ENCODE data around the gene DBNL.
"Not testable (repeated sequence)": the region's sequence is repeated elsewhere in the genome, so short reads cannot be mapped to it uniquely, and the experiment has no call there.

DBNL gene

DNA sequence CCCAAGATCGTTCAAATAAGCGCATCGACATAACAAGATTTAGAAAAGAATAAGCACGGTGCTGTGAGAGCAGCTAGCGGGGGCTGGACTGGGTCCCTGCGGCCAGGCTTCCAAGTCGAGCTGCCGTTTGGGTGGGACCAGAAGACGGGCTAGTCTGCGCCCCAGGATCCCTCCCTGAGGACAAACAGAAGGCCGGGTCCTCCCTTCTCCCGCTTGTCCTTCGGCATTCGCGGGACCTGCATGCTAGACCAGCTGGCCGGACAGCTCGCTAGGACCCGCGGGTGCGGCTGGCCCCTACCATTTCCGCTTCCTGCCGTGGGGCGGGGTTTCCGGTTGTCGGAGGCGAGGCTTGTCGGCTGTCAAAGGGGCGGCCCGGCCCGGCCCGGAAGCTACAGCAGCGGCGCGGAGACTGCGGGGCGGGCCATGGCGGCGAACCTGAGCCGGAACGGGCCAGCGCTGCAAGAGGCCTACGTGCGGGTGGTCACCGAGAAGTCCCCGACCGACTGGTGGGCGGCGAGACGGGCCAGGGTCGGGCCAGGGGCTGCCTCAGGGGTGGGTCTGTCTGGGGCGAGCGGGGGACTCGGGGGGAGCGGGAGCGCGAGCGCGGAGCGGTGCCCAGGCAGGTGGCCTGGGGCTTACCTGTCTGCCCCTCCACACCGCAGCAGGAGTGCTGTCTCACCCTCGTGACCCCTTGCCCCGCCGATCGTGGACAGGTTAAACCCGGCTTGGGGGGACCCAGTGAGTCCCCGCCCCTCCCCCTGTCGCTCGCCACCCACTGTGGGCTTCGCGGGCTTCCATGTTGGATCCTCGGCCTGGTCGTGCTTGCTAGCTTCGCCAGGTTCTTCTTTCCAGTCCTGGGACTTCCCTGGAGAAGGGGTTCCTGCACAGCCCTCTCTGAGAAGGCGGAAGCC, at the start of gene DBNL:
Gene DBNL, plus strand, starts transcription at position 388 of the 911 bp plus-strand sequence. Its CDS starts 36 bp downstream, at position 424.
- peak; percentile 81 to 91 for DNase-seq (ENCODE audit: low read depth in 2 of 2)

DNA sequence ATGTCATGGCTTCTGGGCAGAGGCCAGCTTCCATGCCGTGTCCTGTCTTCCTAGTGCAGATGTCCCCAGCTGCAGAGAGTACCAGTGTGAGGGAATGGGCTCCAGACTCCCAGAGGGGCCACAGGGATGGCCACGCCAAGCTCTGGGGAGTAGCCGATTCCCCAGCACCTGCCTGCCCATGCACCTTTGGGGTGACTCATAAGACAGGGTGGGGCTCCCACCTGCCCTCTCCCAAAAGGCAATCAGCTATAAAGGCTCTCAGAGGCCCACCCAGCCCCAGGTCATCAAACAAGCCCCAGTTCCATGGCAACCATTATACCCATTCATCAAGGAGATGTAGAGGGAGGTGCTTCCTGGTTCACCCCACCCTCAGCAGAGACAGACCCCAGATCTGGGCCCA, 47.0 kb upstream of the DBNL start, which contains the start of gene SPDYE1:
Gene SPDYE1, plus strand, starts transcription at position 366 of the 400 bp plus-strand sequence. CDS start 2,053 bp downstream, outside the sequence.
- DNase-seq (ENCODE audit: low read depth in 2 of 2), result not testable (repeated sequence)

DNA sequence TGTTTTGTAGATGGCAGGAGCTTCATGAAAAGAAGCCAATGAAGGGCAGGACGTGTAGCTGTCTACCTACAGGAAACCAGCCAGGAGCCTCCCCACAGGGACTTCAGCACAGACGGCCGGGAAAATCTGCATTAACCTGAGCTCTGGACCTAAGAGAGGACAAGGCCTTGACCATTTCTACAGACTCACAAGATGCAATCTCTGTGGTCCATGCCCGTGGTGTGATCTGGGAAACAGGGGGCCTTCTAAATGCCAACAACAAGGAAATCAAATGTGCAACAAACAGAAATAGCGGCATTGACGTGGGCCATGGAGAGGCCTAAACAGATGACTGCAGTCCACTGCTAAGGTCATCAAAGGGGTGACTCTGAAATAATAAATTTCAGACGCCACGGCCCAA, 32.4 kb upstream of the DBNL start:
- DNase-seq (ENCODE audit: low read depth in 2 of 2), result not testable (repeated sequence)

DNA sequence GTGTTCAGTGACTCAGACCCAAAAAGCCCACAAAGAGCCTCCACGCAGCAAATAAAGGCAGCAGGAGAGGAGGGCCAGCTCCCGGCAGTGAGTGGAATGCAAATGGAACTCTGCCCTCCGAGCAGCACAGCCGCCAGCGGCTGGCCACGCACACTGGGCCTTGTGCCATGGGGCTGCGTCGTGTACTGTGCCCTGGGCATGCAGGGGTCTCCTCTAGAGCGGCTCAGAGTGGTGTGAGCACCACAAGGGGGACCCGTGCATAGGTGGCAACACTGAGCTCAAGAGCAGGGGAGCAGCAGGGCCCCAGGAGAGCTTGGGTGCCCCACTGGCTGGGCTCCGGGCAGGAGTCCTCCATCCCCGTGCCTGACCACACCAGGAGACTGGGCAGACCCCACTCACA, 29.4 kb upstream of the DBNL start:
- not testable (repeated sequence) for DNase-seq (ENCODE audit: low read depth in 2 of 2)

DNA sequence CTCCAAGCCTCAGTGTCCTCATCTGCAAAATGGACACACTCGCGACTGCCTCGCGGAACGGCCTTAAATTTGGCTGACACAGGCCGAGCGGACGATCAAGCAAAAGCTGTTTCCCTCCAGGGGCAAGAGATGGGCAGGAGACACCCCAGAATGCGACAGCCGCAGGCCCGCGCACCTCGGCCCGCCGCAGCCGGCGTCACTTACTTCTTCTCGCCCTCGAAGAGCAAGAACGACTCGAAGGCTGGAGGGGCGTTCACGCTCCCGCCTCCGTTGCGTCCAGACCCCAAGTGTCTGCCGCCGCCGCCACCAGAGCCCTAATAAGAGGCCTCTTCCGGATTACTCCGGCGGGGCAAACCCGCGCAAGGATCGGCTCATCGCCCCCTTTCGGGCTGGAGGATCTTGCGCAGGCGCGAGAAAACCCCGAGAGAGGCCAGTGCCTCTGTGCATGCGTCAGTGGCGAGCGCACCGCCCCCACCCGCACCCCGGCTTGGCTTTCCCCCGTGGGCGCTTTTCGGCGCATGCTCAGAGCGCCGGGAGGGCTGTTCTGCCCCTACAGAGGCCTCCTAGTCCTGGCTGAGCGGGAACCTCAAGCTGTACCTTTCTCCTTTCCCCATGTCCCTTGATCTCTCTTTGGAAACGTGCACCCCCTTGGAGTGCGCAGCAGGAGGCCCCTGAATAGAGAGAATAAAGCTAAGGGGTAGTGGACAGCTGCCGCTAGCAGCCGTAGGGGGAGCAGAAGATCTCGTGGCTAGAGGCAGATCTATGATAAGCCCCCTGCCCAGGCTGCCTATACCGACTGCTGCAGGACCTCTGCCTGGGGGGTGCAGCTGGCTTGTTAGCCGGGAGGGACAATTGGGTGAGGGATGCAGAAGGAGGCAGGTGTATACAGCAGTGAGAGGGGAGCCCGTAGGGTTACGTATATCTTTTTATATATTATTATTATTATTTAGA, 25.4 kb upstream of the DBNL start:
- DNase-seq (ENCODE audit: low read depth in 2 of 2), result peak; percentile 98 to 99

DNA sequence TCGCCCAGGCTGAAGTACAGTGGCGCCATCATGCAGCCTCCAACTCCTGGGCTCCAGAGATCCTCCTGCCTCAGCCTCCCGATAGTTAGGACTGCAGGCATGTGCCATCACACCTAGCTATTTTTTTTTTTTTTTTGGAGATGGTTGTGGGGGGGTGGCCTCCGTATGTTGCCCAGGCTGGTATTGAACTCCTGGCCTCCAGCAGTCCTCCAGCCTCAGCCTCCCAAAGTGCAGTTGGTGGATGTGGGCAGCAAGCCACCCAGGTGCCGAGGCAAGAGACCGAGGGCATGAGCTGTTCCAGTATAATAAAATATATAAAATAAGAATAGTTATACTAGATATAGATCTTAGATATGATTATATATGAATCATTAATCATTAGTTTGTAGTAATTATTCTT, 24.7 kb upstream of the DBNL start:
- DNase-seq (ENCODE audit: low read depth in 2 of 2), result not testable (repeated sequence)

DNA sequence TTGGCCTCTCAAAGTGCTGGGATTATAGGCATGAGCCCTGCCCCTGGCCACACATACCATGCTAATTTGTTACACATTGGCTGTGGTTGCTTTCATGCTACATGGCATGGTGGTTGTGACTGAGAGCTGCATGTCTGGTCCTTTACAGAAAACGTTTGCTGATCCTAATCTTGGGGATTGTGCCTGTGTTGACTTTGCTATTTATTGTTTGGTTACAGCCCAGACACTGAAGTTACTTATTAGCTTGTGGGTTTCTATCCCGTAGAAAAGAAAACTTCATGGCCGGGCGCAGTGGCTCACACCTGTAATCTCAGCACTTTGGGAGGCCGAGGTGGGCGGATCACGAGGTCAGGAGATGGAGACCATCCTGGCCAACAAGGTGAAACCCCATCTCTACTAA, 22.4 kb upstream of the DBNL start:
- not testable (repeated sequence) for DNase-seq (ENCODE audit: low read depth in 2 of 2)

DNA sequence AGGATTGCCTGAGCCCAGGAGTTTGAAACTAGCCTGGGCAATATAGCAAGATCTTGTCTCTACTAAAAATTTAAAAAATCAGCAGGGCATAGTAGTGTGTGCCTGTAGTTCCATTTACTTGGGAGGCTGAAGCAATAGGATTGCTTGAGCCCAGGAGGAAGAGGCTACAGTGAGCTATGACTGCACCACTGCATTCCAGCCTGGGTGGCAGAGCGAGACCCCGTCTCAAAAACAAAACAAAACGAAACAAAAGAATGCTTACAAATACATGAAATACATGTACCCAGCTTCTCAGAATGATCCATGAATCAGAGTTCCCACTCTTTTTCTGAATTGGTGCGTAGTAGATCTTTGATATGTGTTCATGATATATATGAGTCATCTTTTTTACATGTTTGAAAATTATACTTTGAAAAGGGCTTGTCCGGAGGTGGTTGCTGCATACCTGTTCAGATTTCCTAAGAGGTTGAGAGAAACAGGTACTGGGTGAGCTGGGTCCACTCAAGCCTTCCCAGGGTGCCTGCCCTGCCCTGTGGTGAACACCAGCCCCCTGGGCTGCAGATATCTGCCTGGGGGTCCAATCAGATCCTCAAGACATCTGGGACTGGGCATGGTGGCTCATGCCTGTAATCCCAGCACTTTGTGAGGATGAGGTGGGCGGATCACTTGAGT, 21.6 kb upstream of the DBNL start:
- DNase-seq (ENCODE audit: low read depth in 2 of 2), result not testable (repeated sequence)

DNA sequence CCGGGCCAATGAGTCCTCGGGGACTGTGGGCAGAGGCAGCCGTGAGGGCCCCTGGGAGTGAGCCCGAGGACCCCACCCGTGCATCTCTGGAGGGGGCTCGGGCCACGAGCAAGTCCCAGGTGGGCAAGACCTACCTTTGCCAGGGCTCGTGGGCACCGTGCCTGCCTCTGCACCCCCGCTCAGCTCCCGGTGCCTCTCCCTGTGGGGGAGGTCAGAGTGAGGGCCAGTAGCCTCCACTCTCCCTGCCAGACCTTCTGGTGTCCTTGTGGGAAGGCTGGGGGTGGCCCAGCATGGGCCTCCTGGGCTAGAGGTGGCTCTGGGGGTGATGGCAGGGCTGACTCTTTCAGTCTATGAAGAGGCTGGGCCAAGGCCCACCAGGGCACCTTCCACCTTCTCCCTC, 15.1 kb upstream of the DBNL start:
- DNase-seq (ENCODE audit: low read depth in 2 of 2), result not testable (repeated sequence)

DNA sequence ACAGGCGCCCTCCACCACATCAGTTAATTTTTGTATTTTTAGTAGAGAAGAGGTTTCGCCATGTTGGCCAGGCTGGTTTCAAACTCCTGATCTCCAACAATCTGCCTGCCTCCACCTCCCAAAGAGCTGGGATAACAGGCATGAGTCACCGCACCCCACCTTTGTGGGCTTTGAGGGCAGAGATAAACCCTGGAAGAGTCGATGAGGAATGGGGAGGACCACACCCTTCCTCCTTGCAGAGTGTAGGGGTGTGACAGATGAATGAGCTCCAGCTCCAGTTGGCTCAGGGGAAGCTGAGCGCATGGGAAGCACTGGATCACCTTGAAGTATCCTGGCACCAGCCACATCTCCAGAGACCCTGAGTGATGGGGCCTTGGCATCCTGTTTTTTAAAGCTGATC, 14.5 kb upstream of the DBNL start:
- DNase-seq (ENCODE audit: low read depth in 2 of 2), result not testable (repeated sequence)

DNA sequence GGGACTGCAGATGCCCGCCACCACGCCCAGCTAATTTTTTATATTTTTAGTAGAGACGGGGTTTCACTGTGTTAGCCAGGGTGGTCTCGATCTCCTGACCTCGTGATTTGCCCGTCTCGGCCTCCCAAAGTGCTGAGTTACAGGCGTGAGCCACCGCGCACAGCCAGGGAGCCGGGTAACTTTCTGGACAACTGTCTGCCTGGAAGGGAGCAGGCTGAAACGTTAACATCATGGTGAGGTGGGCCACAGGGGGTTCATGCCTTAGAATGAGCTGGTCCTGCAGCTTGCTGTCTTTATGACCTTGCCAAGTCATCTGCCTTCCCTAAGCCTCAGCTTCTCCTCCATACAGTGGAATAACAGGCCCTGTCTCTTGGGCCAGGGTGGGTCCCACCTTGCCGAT, 13.2 kb upstream of the DBNL start:
- DNase-seq (ENCODE audit: low read depth in 2 of 2), result not testable (repeated sequence)

DNA sequence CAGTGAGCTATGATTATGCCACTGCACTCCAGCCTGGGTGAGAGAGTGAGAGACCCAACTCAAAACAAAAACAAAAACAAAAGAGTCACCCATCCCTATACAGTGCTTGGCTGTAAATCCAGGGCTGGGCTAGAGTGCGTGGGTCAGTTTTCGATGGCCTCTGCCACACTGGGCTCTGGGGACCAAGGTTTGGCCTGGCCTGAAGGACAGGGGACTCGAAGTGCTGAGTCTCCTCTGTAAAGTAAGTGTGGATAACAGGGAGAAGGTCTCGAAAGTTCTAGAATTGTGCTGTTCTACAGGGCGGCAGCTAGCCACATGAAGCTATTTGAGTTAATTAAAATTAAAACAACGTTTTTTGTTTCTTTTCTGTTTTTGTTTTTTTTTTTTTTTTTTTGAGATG, 12.5 kb upstream of the DBNL start:
- DNase-seq (ENCODE audit: low read depth in 2 of 2), result not testable (repeated sequence)

DNA sequence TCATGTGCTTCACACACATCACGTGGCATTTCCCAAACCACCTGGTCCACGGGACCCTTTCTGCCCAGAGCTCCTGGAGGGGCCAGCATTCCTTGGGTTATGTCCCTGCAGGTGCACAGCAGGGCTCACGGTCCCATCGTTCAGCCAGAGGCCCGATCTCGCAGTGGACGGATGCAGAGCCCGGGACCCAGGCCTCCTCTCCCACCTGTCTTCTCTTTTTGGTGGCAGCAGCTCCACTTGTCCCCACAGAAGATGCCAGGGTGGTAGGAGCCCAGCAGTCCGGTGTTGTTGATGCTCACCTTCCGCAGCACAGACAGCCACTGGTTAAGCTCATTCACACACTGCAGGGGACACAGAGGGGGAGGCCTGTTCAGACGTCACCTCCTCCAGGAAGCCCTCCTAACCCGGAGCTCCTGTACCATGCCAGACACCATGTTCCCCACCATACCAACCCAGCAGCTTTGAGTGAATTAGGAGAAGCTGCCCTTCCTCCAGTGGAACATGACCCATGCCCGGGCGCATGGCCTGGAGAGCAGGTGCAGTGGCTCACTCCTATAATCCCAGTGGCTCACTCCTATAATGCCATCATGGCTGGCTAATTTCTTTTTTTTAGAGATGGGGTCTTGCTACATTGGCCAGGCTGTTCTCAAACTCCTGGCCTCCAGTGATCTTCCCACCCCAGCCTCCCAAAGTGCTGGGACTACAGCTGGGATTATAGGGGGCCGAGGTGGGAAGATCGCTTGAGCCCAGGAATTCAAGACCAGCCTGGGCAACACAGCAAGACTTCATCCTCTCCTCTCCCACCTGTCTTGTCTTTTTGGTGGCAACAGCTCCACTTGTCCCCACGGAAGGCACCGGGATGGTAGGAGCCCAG, 10.3 kb upstream of the DBNL start:
- DNase-seq (ENCODE audit: low read depth in 2 of 2), result not testable (repeated sequence)

DNA sequence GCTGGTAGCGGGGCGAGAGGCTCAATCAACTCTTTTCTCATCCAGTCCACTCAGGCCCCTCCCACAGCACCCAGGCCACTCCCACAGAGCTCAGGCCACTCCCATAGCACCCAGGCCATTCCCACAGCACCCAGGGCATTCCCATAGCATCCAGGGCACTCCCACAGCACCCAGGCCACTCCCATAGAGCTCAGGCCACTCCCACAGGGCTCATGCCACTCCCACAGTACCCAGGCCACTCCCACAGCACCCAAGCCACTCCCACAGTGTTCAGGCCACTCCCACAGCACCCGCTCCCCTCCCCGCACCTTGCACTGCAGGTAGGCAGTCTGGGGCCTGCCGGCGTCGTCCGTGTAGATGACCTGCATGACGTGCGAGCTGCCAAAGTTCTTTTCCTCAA, 8.1 kb upstream of the DBNL start:
- DNase-seq (ENCODE audit: low read depth in 2 of 2), result not testable (repeated sequence)

DNA sequence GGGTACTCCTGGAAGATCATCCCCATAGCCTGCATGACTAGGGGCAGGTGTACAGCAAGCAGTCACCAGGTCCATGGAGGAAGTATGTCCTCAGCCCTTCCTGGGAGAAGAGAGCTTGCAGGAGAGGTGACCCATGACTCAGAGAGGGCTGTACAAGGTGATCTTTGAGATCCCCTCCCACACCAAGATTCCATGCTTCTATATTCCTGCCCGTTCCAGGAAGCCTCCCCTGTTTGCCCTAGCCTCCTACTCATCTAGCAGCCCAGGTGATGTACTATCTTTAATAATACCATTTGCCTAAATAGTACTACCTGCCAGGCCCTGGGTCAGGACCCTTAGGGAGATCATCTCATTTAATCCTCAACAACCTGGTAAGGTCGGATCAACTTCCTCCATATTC, 6.6 kb upstream of the DBNL start:
- DNase-seq (ENCODE audit: low read depth in 2 of 2), result not testable (repeated sequence)

DNA sequence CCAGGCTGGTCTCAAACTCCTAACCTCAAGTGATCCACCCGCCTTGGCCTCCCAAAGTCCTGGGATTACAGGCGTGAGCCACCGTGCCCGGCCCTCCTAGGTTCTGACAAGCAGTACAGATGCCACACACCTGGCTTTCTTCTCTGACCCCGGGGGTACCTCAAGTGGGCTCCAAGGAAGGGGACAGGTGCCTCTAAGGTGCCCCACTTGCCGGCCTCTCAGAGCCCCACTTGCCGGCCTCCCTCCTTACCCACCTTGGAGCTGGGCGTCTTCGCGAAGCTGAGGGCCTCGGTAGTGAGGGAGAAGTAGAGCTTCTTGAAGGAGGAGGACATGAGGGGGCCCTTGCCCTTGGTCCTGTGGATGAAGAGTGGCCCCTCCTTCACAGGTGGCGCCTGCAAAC, 5.9 kb upstream of the DBNL start:
- DNase-seq (ENCODE audit: low read depth in 2 of 2), result not testable (repeated sequence)

DNA sequence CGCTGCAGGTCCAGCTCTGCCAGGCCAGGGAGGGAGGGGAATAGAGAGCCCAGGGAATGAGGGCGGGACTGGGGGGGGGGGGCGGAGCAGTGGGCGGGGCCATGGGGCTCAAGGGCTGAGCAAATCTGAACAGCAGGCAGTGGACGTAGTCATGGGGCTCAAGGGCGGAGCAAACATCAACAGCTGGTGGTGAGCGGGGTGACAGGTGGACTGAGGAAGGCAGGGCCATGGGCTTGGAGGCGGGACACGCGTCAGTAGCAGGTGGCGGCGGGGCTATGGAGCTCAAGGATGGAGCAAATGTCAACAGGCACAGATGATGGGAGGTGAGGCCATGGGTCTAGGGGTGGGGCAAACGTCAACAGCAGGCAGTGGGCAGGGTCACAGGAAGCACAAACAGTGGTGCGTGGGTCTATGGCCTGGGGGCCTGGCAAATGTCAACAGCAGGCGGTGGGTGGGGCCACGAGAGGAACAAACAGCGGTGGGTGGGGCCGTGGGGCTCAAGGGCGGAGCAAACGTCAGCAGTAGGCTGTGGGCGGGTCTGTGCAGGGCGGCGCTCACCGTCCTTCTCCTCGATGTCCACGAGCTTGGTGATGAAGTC, 5.4 kb upstream of the DBNL start:
- peak; percentile 56 to 84 for DNase-seq (ENCODE audit: low read depth in 2 of 2)

DNA sequence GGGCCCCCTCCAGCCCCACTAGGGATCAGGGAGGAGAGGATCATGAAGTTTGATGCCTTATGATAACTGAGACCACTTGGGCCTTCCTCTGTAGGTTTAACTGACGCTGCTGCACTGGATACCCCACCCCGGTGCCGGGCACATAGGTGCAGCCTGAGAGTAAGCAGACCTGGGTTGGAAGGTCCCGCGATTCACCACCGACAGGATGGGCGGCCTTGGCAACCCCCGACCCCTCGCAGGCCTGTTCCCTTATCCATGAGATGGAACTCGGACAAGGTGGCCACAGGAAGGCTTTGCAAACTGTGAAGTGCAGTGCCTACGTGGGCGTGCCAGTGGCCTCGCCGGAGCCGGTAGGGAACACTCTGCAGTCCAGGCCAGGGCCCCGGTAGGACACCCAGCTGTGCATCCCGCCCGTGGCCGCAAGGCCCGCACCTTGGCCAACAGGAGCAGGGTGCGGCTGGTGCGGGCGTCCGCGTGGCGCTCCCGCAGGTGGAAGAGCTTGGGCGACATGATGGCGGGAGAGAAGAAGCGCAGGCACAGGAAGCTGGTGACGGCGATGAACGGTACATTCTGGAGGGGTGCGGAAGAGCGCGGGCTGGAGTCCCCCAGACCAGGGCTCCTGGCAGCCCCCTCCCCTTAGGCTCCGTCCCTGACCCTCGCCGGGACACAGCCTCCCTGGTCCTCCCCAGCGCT, 4.6 kb upstream of the DBNL start:
- DNase-seq (ENCODE audit: low read depth in 2 of 2), result not testable (repeated sequence)

DNA sequence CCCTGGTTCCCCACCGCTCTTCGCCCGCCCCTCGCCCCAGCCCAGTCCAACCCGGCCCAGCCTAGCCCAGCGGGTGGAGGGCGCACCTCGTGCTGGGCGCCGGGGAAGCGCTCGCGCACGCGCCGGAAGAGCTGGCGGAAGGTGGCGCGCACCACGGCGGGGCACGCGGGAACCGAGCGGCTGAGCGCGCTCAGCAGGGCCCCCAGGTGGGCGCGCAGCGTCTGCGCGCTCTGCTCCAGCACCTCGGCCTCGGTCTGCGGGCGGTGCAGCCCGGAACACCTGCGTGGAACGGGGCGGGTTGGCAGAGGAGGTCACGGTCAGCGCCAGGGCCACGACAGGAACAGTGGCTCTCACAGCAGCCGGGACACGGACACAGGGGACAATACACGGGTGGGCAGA, 4.0 kb upstream of the DBNL start:
- DNase-seq (ENCODE audit: low read depth in 2 of 2), result peak in 1 of 2 donors; percentile 54

DNA sequence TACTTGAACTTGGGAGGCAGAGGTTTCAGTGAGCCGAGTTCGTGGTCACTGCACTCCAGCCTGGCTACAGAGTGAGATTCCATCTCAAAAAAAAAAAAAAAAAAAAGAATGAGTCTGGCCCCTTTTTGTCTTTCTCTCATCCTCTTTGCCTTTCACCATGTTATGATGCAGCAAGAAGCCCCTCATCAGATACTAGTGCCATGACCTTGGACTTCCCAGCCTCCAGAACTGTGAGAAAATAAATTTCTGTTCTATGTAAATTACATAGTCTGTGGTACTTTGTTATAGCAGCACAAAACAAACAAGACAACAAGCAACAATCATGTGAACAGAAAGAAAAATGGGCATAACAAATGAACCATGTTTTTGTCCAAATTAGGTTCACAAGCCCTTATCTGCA, 2.3 kb upstream of the DBNL start:
- no peak for DNase-seq (ENCODE audit: low read depth in 2 of 2)

Measured in stimulated activated CD4-positive, alpha-beta T cell treated with anti-CD3 and anti-CD28 coated beads, Interleukin-15, amount 100 ng/mL, for 48 hours (primary cell).